ENCODE data around the gene IFI27L1. TPM values are rescaled to one million over a fixed set of nuclear protein-coding genes. Genes with fewer than 3 reads are reported as not detected.

Gene IFI27L1
- total and polyA plus RNA-seq, 2 donors (not counting 3 experiments of a cell fraction or from before 2014, with no cell fraction given): 31.1 to 38.1 TPM

DNA sequence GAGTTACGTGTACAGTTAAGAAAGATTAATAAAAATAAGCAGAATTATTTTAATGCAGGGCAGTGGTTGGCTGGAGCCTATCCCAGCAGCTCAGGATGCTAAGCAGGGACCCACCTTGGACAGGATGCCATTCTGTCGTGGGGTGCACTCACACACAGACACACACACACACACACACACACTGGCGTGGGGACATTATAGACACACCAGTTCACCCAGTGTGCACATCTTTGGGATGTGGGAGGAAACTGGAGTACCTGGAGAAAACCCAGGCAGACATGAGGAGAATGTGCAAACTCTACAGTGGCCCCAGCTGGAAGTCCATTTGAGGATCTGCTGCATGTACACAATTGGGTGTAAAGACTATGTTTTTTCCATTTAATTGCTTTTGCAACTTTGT is 61.1 kb downstream of the IFI27L1 start:
- H2AFZ ChIP-seq (ENCODE audit: low read depth, low read length): no peak overlapping the region
- H3K79me2 ChIP-seq (ENCODE audit: control insufficient read depth, insufficient read depth, low read length): no peaks in the 10 kb centered on the region
- H4K20me1 ChIP-seq (replicated peaks; ENCODE audit: control insufficient read depth, extremely low read depth, insufficient read depth, low read length): no peaks in the 10 kb centered on the region
- DNase-seq (ENCODE audit: low read depth, low spot score) (no peak), FAIRE-seq (no peak)
- no peaks in the 10 kb centered on the region for H3K4me1 ChIP-seq (ENCODE audit: control insufficient read depth, extremely low read depth, insufficient read depth, low read length)
- BruUV-seq (replicated peaks): no TSS peak
- dilution Hi-C loops (cut with MboI; ENCODE audit: extremely low pct_ligation_motif_present, low sequenced_read_pairs): no loop called here
- intact Hi-C loops (cut with micrococcal nuclease): no loop called here
- H3K27me3 ChIP-seq (ENCODE audit: control insufficient read depth in 2 of 2, insufficient read depth in 2 of 2, low read length in 2 of 2): no peaks in the 10 kb centered on the region
- no peaks in the 10 kb centered on the region for H3K9me1 ChIP-seq (replicated peaks; ENCODE audit: control insufficient read depth, extremely low read depth, insufficient read depth, low read length)
- H3K4me3 ChIP-seq (replicated peaks in 1 of 3; ENCODE audit: insufficient read depth in 1 of 3, low read depth in 1 of 3, low read length in 3 of 3): no peak overlapping the region
- ChIA-PET POLR2A (no interaction called here), CTCF (interaction anchor here (0.7 to 3.8 kb wide), 9 partner anchors 10 to 206 kb away, joined by 3 to 46 read pairs (median 4); partner anchors contain the start of genes DDX24 and IFI27L1)
- TF ChIP-seq MYC (IDR thresholded peaks at IDR 0.05; ENCODE audit: low read depth, low read length) (no peak), POLR2AphosphoS5 (IDR thresholded peaks at IDR 0.05; ENCODE audit: insufficient read depth, low read depth, low read length) (no peak), JUN (IDR thresholded peaks at IDR 0.05; ENCODE audit: borderline replicate concordance, insufficient read depth, insufficient read length, low read depth) (no peak), FOS (IDR thresholded peaks at IDR 0.05; ENCODE audit: borderline replicate concordance, insufficient read depth, low read length) (no peak), POLR2A (IDR thresholded peaks at IDR 0.05; ENCODE audit: low read depth, low read length) (no peak), GATA2 (IDR thresholded peaks at IDR 0.05; ENCODE audit: insufficient read depth, insufficient read length, low read depth, low read length) (no peak), EZH2 (IDR thresholded peaks at IDR 0.05; ENCODE audit: borderline replicate concordance, low read depth, low read length, severe bottlenecking) (no peak)
- TF ChIP-seq, protein P1, sequence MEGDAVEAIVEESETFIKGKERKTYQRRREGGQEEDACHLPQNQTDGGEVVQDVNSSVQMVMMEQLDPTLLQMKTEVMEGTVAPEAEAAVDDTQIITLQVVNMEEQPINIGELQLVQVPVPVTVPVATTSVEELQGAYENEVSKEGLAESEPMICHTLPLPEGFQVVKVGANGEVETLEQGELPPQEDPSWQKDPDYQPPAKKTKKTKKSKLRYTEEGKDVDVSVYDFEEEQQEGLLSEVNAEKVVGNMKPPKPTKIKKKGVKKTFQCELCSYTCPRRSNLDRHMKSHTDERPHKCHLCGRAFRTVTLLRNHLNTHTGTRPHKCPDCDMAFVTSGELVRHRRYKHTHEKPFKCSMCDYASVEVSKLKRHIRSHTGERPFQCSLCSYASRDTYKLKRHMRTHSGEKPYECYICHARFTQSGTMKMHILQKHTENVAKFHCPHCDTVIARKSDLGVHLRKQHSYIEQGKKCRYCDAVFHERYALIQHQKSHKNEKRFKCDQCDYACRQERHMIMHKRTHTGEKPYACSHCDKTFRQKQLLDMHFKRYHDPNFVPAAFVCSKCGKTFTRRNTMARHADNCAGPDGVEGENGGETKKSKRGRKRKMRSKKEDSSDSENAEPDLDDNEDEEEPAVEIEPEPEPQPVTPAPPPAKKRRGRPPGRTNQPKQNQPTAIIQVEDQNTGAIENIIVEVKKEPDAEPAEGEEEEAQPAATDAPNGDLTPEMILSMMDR (IDR thresholded peaks at IDR 0.05; ENCODE audit: extremely low read depth in 1 of 2, insufficient read depth in 1 of 2, low read depth in 1 of 2, low read length in 2 of 2): no peak
- TF ChIP-seq, protein P2, sequence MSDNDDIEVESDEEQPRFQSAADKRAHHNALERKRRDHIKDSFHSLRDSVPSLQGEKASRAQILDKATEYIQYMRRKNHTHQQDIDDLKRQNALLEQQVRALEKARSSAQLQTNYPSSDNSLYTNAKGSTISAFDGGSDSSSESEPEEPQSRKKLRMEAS (IDR thresholded peaks at IDR 0.05; ENCODE audit: insufficient read depth, insufficient read length): no peak
- no peak overlapping the region for H3K27ac ChIP-seq (ENCODE audit: insufficient read depth, low read depth, low read length)
- H3K4me2 ChIP-seq (ENCODE audit: insufficient read depth, low read length): no peak overlapping the region
- H3K9me3 ChIP-seq (replicated peaks; ENCODE audit: control insufficient read depth, insufficient read depth, low read length): no peaks in the 10 kb centered on the region
- H3K36me3 ChIP-seq (ENCODE audit: control insufficient read depth in 2 of 2, extremely low read depth in 1 of 2, insufficient read depth in 2 of 2, low read length in 2 of 2): no peaks in the 10 kb centered on the region
- H3K9ac ChIP-seq (replicated peaks; ENCODE audit: extremely low read depth, insufficient read depth, low read length): no peak overlapping the region

Data from endothelial cell of umbilical vein (primary cell).